ENCODE measurements around the gene SH3RF1. TPM values are rescaled to one million over a fixed set of nuclear protein-coding genes. Genes with fewer than 3 reads are reported as not detected.

Gene SH3RF1
- total RNA-seq, 3 donors from 2014 or later, result 45.3 to 82.3 (median 65.5) TPM

DNA sequence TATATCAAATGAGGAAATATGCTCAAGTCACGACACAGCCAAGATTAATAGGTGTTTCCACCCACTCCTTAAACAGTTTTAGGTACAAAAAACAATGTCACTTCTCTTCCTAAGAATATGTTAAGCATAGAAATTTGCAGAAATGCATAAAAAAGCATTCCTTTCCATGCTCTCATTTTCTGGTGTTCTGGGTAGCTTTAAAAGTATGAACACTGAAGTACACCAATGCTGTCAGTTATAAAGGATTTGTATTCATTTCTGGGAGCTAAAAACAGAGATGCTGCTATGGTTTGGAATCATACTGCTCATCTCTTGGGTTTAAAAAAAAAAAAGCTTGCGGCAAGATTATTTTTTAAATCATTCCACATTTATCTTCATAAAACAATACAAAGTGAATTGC, 20.8 kb downstream of the SH3RF1 start:
- Histone ChIP-seq H3K4me1 (ENCODE audit: low read depth) (peaks cover 55% of the 10 kb centered on the region), H3K36me3 (ENCODE audit: low read depth) (no peaks in the 10 kb centered on the region), H3K9me3 (no peaks in the 10 kb centered on the region), H3K4me3 (no peak overlapping the region)
- no peak for ATAC-seq
- DNase-seq, result no peak
- intact Hi-C loops (cut with DNase I, micrococcal nuclease), result no loop called here
- TF ChIP-seq, protein P1, sequence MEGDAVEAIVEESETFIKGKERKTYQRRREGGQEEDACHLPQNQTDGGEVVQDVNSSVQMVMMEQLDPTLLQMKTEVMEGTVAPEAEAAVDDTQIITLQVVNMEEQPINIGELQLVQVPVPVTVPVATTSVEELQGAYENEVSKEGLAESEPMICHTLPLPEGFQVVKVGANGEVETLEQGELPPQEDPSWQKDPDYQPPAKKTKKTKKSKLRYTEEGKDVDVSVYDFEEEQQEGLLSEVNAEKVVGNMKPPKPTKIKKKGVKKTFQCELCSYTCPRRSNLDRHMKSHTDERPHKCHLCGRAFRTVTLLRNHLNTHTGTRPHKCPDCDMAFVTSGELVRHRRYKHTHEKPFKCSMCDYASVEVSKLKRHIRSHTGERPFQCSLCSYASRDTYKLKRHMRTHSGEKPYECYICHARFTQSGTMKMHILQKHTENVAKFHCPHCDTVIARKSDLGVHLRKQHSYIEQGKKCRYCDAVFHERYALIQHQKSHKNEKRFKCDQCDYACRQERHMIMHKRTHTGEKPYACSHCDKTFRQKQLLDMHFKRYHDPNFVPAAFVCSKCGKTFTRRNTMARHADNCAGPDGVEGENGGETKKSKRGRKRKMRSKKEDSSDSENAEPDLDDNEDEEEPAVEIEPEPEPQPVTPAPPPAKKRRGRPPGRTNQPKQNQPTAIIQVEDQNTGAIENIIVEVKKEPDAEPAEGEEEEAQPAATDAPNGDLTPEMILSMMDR (IDR thresholded peaks at IDR 0.05), result no peak

DNA sequence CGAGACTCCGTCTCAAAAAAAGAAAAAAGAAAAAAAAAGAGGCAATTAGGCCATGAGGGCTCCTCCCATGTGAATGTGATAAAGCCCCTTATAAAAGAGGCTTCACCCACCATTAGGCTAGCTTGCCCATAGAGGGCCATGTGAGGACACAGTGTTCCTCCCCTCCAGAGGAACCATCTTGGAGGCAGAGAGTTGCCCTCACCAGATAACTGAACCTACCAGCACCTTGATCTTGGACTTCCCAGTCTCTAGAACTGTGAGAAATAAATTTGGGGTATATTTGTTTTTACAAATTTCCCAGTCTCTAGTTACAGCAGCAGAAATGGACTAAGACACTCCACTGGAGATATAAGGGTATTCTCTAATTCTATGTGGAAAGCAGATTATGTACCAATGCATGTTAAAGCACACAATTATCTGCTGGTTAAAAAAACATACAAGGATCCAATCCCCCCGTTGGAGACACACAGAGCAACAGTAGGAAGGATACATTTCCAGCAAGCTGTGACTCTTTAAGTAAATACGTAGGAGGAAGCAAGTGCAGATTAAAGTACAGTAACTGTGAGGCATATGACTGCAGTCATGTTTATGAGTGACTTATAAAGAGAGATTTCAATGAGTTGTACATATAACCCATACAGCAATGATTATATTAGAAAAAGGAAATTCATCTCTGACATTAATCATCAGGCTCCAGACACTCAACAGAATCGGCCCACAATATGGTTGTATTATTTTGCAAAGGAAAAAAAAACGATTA, 21.4 kb downstream of the SH3RF1 start:
- no peaks in the 10 kb centered on the region for H3K36me3 ChIP-seq (ENCODE audit: low read depth)
- ATAC-seq (peak; percentile 89), DNase-seq (no peak)
- TF ChIP-seq, protein P1 (IDR thresholded peaks at IDR 0.05), result no peak
- intact Hi-C loops (cut with DNase I, micrococcal nuclease), result no loop called here
- no peak overlapping the region for H3K4me3 ChIP-seq
- H3K9me3 ChIP-seq, result no peaks in the 10 kb centered on the region
- peaks cover 51% of the 10 kb centered on the region for H3K4me1 ChIP-seq (ENCODE audit: low read depth)

DNA sequence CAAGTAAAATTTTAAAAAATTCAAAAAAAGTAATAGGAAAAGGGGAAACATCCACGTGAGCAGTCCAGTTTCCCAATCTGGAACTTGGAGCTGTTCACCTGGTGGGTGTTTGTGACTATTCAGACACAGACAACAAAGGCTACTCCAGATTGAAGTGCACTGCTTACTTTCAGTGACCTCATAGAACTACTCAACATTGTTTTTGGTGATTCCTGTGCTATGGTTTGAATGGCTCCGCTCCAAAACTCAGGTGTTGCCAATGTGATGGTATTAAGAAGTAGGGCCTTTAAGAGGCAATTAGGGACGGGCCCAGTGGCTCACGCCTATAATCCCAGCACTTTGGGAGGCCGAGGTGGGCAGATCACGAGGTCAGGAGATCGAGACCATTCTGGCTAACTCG, 22.1 kb downstream of the SH3RF1 start:
- Histone ChIP-seq H3K36me3 (ENCODE audit: low read depth) (no peaks in the 10 kb centered on the region), H3K4me1 (ENCODE audit: low read depth) (peaks cover 50% of the 10 kb centered on the region), H3K9me3 (no peaks in the 10 kb centered on the region), H3K4me3 (no peak overlapping the region)
- DNase-seq, result no peak
- no peak for ATAC-seq
- TF ChIP-seq, protein P1 (IDR thresholded peaks at IDR 0.05), result no peak
- intact Hi-C loops (cut with DNase I, micrococcal nuclease), result no loop called here

DNA sequence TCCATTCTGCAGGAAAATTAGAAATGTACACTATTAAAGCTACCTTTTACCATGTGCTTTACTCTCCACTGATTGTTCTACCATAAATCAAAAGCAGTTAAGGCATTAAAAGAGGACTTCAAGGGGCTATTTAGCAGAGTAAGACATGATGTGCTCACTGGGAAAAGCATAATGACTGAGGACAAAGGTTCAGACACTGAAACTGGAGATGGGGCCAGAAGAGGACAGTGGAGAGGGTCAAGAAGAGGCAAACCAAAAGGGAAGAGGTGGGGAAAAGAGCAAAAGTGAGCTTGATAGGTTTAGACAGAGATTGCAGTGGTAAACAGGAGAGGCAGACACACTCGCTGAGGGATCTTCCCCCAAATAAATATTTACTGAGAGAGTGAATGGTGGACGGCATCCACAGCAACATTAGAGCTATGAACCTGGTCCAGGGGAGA, 23.8 kb downstream of the SH3RF1 start:
- H3K4me1 ChIP-seq (ENCODE audit: low read depth), result peaks cover 34% of the 10 kb centered on the region
- no peak for DNase-seq
- ATAC-seq, result no peak
- H3K36me3 ChIP-seq (ENCODE audit: low read depth), result no peaks in the 10 kb centered on the region
- TF ChIP-seq, protein P1 (IDR thresholded peaks at IDR 0.05), result no peak
- no peak overlapping the region for H3K4me3 ChIP-seq
- intact Hi-C loops (cut with DNase I, micrococcal nuclease), result no loop called here
- H3K9me3 ChIP-seq, result no peaks in the 10 kb centered on the region

DNA sequence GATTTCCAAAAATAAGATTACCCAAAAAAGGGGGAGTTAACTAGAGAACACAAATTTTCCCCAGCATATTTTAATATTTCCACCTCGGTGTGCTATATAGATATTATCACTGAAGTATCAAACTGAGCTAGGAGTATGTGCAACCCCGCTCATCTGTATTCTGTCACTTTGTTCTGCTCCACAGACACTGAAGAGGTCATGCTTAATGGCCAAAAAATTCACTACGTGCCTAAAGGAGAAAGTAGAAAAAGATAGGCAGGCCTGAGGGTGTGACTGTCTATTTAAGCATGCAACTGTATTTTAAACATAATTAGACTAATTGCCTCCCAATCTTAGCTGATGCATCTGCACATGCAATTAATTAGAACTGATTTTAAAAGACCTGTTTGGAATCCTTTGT, 24.5 kb downstream of the SH3RF1 start:
- Histone ChIP-seq H3K4me1 (ENCODE audit: low read depth) (peaks cover 31% of the 10 kb centered on the region), H3K4me3 (no peak overlapping the region), H3K36me3 (ENCODE audit: low read depth) (no peaks in the 10 kb centered on the region), H3K9me3 (no peaks in the 10 kb centered on the region)
- ATAC-seq (no peak), DNase-seq (no peak)
- intact Hi-C loops (cut with DNase I, micrococcal nuclease), result no loop called here
- TF ChIP-seq, protein P1 (IDR thresholded peaks at IDR 0.05), result no peak
